Neutrophil (primary cell): Measurements from ENCODE around the gene TUFT1.

ENCODE experiments used
- H3K27ac ChIP-seq: fragments of 200-600 bp; sonication (generic); 2 replicates; pipeline ENCODE4 v1.5.1; 2016; ENCODE audit warnings: mild to moderate bottlenecking, moderate library complexity
- H3K27me3 ChIP-seq: fragments of 200-600 bp; sonication (generic); 2 replicates; pipeline ENCODE4 v1.6.0; 2016; ENCODE audit warnings: mild to moderate bottlenecking
- H3K36me3 ChIP-seq: fragments of 200-600 bp; sonication (generic); 2 replicates; pipeline ENCODE4 v1.5.1; 2017
- H3K4me1 ChIP-seq, 2 experiments: fragments of 200-600 bp in 1 of 2; sonication (generic) in 1 of 2; 1 replicate in 1 of 2; 2 replicates in 1 of 2; pipeline versions ENCODE4 v1.5.1 to v1.6.1; 2013 to 2016; ENCODE audit warnings: low read depth in 1 of 2, low read length in 1 of 2, mild to moderate bottlenecking in 1 of 2, moderate library complexity in 1 of 2; ENCODE audit not compliant: control insufficient read depth in 1 of 2, insufficient read depth in 1 of 2
- H3K4me3 ChIP-seq, 2 experiments: fragments of 200-600 bp in 1 of 2; sonication (generic) in 1 of 2; 1 replicate in 1 of 2; 2 replicates in 1 of 2; pipeline ENCODE4 v1.5.1; 2013 to 2016; ENCODE audit warnings: low read depth in 1 of 2, low read length in 1 of 2, mild to moderate bottlenecking in 1 of 2, moderate library complexity in 1 of 2
- H3K9me3 ChIP-seq: fragments of 200-600 bp; sonication (generic); 2 replicates; pipeline ENCODE4 v1.5.1; 2016
- TF ChIP-seq, protein P1 (sequence below): fragments of 200-600 bp; sonication (generic); IDR thresholded peaks from 2 replicates; pipeline ENCODE4 v1.5.1; 2016; ENCODE audit warnings: antibody characterized with exemption

Gene TUFT1

GRCh38 chr1:151539321-151540020 is 638 bp upstream of the TUFT1 start:
- H3K4me1 ChIP-seq = peaks cover 22 to 25% of the 10 kb centered on the region in 2 experiments
- peak overlapping the region; percentile 70 to 83 for H3K4me3 ChIP-seq
- no peaks in the 10 kb centered on the region for H3K9me3 ChIP-seq
- H3K27me3 ChIP-seq = peaks cover 40% of the 10 kb centered on the region
- H3K36me3 ChIP-seq = no peaks in the 10 kb centered on the region
- peak overlapping the region; percentile 77 for H3K27ac ChIP-seq
- TF ChIP-seq, protein P1, sequence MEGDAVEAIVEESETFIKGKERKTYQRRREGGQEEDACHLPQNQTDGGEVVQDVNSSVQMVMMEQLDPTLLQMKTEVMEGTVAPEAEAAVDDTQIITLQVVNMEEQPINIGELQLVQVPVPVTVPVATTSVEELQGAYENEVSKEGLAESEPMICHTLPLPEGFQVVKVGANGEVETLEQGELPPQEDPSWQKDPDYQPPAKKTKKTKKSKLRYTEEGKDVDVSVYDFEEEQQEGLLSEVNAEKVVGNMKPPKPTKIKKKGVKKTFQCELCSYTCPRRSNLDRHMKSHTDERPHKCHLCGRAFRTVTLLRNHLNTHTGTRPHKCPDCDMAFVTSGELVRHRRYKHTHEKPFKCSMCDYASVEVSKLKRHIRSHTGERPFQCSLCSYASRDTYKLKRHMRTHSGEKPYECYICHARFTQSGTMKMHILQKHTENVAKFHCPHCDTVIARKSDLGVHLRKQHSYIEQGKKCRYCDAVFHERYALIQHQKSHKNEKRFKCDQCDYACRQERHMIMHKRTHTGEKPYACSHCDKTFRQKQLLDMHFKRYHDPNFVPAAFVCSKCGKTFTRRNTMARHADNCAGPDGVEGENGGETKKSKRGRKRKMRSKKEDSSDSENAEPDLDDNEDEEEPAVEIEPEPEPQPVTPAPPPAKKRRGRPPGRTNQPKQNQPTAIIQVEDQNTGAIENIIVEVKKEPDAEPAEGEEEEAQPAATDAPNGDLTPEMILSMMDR = no peak

GRCh38 chr1:151540982-151541377 is 871 bp downstream of the TUFT1 start:
- Histone ChIP-seq H3K4me1 (peaks cover 22 to 25% of the 10 kb centered on the region in 2 experiments), H3K4me3 (peak overlapping the region; percentile 70 to 83), H3K27me3 (peaks cover 40% of the 10 kb centered on the region), H3K9me3 (no peaks in the 10 kb centered on the region), H3K27ac (peak overlapping the region; percentile 77), H3K36me3 (no peaks in the 10 kb centered on the region)
- TF ChIP-seq, protein P1 = no peak

- no peak overlapping the region for H3K27ac ChIP-seq
- no peak overlapping the region for H3K4me3 ChIP-seq
- H3K4me1 ChIP-seq = peaks cover 22 to 25% of the 10 kb centered on the region in 2 experiments
Observed at GRCh38 chr1:151541752-151542151, 1.6 kb downstream of the TUFT1 start.

GRCh38 chr1:151542710-151543129 is 2.6 kb downstream of the TUFT1 start:
- H3K4me1 ChIP-seq = peaks cover 22 to 25% of the 10 kb centered on the region in 2 experiments
- H3K9me3 ChIP-seq = no peaks in the 10 kb centered on the region
- TF ChIP-seq, protein P1 = no peak
- no peaks in the 10 kb centered on the region for H3K36me3 ChIP-seq
- peaks cover 51% of the 10 kb centered on the region for H3K27me3 ChIP-seq
- no peak overlapping the region for H3K4me3 ChIP-seq
- H3K27ac ChIP-seq = no peak overlapping the region

More at GRCh38 chr1:151541752-151542151, 1.6 kb downstream of the TUFT1 start:
- TF ChIP-seq, protein P1 = no peak
- Histone ChIP-seq H3K9me3 (no peaks in the 10 kb centered on the region), H3K36me3 (no peaks in the 10 kb centered on the region), H3K27me3 (peaks cover 47% of the 10 kb centered on the region)

GRCh38 chr1:151545542-151545941 is 5.4 kb downstream of the TUFT1 start:
- Histone ChIP-seq H3K36me3 (no peaks in the 10 kb centered on the region), H3K27me3 (peaks cover 42% of the 10 kb centered on the region), H3K4me3 (no peak overlapping the region), H3K4me1 (peaks cover 11 to 13% of the 10 kb centered on the region in 2 experiments), H3K9me3 (no peaks in the 10 kb centered on the region), H3K27ac (no peak overlapping the region)
- TF ChIP-seq, protein P1 = no peak
